NCI-H2029 (cell line): ENCODE measurements around the gene RRAS.
A peak's percentile ranks its signal among the peaks of the same experiment; 100 is the strongest.

Experiments used
- DNase-seq: peaks from one replicate; lab custom pipeline; 2025; lab: John Stamatoyannopoulos, UW

Gene RRAS

GRCh38 chr19:49594993-49595818 lies 44.7 kb downstream of the RRAS start:
- no peak for DNase-seq

- DNase-seq: no peak
Observed at GRCh38 chr19:49594157-49594992, 45.6 kb downstream of the RRAS start.

- DNase-seq: peak; percentile 92
Observed at GRCh38 chr19:49593233-49594113, 46.5 kb downstream of the RRAS start.

GRCh38 chr19:49592486-49593232 lies 47.3 kb downstream of the RRAS start:
- no peak for DNase-seq

GRCh38 chr19:49591731-49592485 lies 48.0 kb downstream of the RRAS start:
- DNase-seq: peak; percentile 22

- peak; percentile 77 for DNase-seq
Observed at GRCh38 chr19:49590971-49591730, 48.8 kb downstream of the RRAS start, which contains the start of gene PRR12. TSS of gene PRR12 (plus strand) at chr19:49591182. CDS start at chr19:49591655, 473 bp downstream.

- DNase-seq: peak; percentile 95
Observed at GRCh38 chr19:49590071-49590970, 49.6 kb downstream of the RRAS start.

- no peak for DNase-seq
Observed at GRCh38 chr19:49589502-49589905, 50.4 kb downstream of the RRAS start.

- no peak for DNase-seq
Observed at GRCh38 chr19:49588365-49589122, 51.4 kb downstream of the RRAS start.

- DNase-seq: no peak
Observed at GRCh38 chr19:49587227-49587626, 52.7 kb downstream of the RRAS start.
